Cardiac muscle cell (in vitro differentiated cells and primary cell): Measurements from ENCODE around the gene KIRREL3. TPM values are rescaled to one million over a fixed set of nuclear protein-coding genes. Genes with fewer than 3 reads are reported as not detected.
"Not testable (repeated sequence)": the region's sequence is repeated elsewhere in the genome, so short reads cannot be mapped to it uniquely, and the experiment has no call there.

Experiments
- DNase-seq, 2 donors: peaks; one replicate each; pipeline versions ENCODE4 v3.0.0 to v3.0.0-alpha.2; 2010 to 2017; ENCODE audit warnings: low read depth in 1 of 2, low spot score in 1 of 2
- H3K27ac ChIP-seq: fragments of 200-600 bp; sonication (generic); 2 replicates; pipeline ENCODE4 v1.5.1; 2016
- H3K27me3 ChIP-seq: fragments of 200-600 bp; sonication (generic); 2 replicates; pipeline ENCODE4 v1.6.0; 2016; ENCODE audit warnings: control low read depth
- H3K36me3 ChIP-seq: fragments of 200-600 bp; sonication (generic); 2 replicates; pipeline ENCODE4 v1.5.1; 2016; ENCODE audit warnings: control low read depth
- H3K4me1 ChIP-seq: fragments of 200-600 bp; sonication (generic); 2 replicates; pipeline ENCODE4 v1.8.1; 2017; ENCODE audit warnings: low read depth, mild to moderate bottlenecking, mixed run types
- H3K4me3 ChIP-seq: fragments of 200-600 bp; sonication (generic); 2 replicates; pipeline ENCODE4 v1.5.1; 2016; ENCODE audit warnings: mild to moderate bottlenecking
- H3K9me3 ChIP-seq: fragments of 200-600 bp; sonication (generic); 2 replicates; pipeline ENCODE4 v1.5.1; 2017; ENCODE audit warnings: low read depth, mild to moderate bottlenecking, control low read depth
- CTCF ChIP-seq: IDR thresholded peaks from 2 replicates; pipeline ENCODE4 v1.5.1; 2012; ENCODE audit warnings: low read depth, mild to moderate bottlenecking, low read length
- polyA plus RNA-seq: library from polyadenylated mRNA; unstranded; fragments of >200 nt; fragmentation: Nextera tagmentation; extraction: Ambion mirVana; gene quantifications from 2 replicates; pipeline ENCODE4 v1.2.1, GENCODE V29; 2016
- total RNA-seq: library from RNA; depleted of rRNA; stranded (reverse); fragments of >200 nt; gene quantifications from 2 replicates; pipeline ENCODE4 v1.2.3, GENCODE V29; 2016

The KIRREL3 gene
- total and polyA plus RNA-seq, 2 experiments from 2014 or later, result 0.12 to 0.89 TPM

- DNase-seq, result peak in 1 of 2 donors; percentile 89
- no peak for TF ChIP-seq CTCF
- Histone ChIP-seq H3K27ac (no peak overlapping the region), H3K9me3 (no peaks in the 10 kb centered on the region), H3K36me3 (no peaks in the 10 kb centered on the region), H3K27me3 (no peaks in the 10 kb centered on the region), H3K4me1 (peaks cover 1% of the 10 kb centered on the region), H3K4me3 (no peak overlapping the region)
Observed at GRCh38 chr11:126378763-126379162, 621.8 kb downstream of the KIRREL3 start.

GRCh38 chr11:126375726-126376125 lies 624.8 kb downstream of the KIRREL3 start:
- H3K27ac ChIP-seq, result no peak overlapping the region
- H3K27me3 ChIP-seq, result no peaks in the 10 kb centered on the region
- peaks cover 11% of the 10 kb centered on the region for H3K4me1 ChIP-seq
- peak in 1 of 2 donors; percentile 83 for DNase-seq
- H3K36me3 ChIP-seq, result no peaks in the 10 kb centered on the region
- no peak overlapping the region for H3K4me3 ChIP-seq
- H3K9me3 ChIP-seq, result no peaks in the 10 kb centered on the region
- TF ChIP-seq CTCF, result no peak

DNA sequence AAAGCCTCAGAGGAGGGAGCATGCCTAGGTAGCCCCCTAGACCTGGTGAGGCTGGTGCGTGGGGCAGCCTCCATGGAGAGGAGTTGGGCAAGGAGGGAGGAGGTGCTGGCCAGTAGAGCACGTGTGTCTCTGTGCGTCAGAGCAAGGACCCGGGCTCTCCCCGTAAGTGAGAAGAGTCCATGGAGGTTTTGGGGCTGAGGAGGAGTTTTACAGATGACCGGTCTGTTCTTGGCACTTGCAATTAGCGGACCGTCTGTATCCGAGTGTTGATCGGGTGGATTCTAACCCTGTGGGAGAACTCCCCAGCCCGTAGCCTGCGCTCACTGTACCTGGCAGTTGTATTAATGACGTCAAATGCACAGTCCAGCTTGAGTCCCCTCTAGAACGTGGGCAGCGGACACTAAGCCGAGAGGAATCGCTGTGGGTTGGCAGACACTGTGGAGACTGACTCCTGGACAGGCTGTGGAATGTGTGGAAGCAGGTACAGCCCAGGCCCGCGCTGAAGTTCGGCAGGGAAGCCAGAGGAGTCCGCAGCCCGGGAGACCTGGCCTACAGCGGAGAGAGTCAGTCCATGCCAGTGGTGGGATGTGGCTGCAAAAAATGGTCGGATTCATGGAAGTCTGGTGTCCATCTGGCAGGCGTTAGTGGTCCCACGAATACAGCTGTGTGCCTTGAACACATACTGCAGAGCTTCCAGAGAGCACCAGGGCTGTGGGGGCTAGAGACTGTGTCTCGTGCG lies 625.8 kb downstream of the KIRREL3 start:
- not testable (repeated sequence) for H3K36me3 ChIP-seq, DNase-seq, H3K4me3 ChIP-seq, H3K9me3 ChIP-seq, H3K27ac ChIP-seq, H3K27me3 ChIP-seq
- H3K4me1 ChIP-seq, result peaks cover 11% of the 10 kb centered on the region

GRCh38 chr11:126373389-126374066 lies 627.0 kb downstream of the KIRREL3 start:
- peaks cover 14% of the 10 kb centered on the region for H3K4me1 ChIP-seq
- H3K27me3 ChIP-seq, DNase-seq: not testable (repeated sequence)

More at GRCh38 chr11:126373389-126374066, 627.0 kb downstream of the KIRREL3 start:
- not testable (repeated sequence) for H3K4me3 ChIP-seq, H3K9me3 ChIP-seq, H3K36me3 ChIP-seq
- H3K27ac ChIP-seq, result peak overlapping the region; percentile 53
